PC-3 (cell line): Measurements from ENCODE around the gene SEC62.

Experiments used
- CTCF ChIP-seq: fragments of 300-600 bp; sonication (generic); conservative IDR thresholded peaks from 2 replicates; pipeline ENCODE4 v1.5.1; 2017; ENCODE audit warnings: antibody characterized with exemption, low read depth, mild to moderate bottlenecking, low read length
- EZH2 ChIP-seq: fragments of 300-600 bp; sonication (generic); IDR thresholded peaks from one replicate; pipeline ENCODE4 v1.6.1; 2017; ENCODE audit warnings: antibody characterized with exemption, mild to moderate bottlenecking, low read length; ENCODE audit not compliant: unreplicated experiment

GRCh38 chr3:170021083-170021482 lies 54.5 kb downstream of the SEC62 start:
- TF ChIP-seq EZH2 (no peak), CTCF (peak; percentile 31; the same call in 1 of the 2 replicates)
